Loucy (cell line): ENCODE data around the gene DNLZ.

Source experiments
- H2AFZ ChIP-seq: fragments of 200-600 bp; sonication (generic); 2 replicates; pipeline ENCODE4 v1.6.0; 2016; ENCODE audit warnings: antibody characterized with exemption, mild to moderate bottlenecking, low read length, moderate library complexity
- H3F3A ChIP-seq: fragments of 200-600 bp; 2 replicates; pipeline ENCODE4 v1.6.0; 2016; ENCODE audit warnings: antibody characterized with exemption, low read depth, mild to moderate bottlenecking
- H3K27me3 ChIP-seq: fragments of 200-600 bp; sonication (generic); 2 replicates; pipeline ENCODE4 v1.6.1; 2014; ENCODE audit warnings: low read length, mild to moderate bottlenecking; ENCODE audit not compliant: insufficient read depth, poor library complexity, severe bottlenecking
- H3K36me3 ChIP-seq: fragments of 200-600 bp; sonication (generic); 2 replicates; pipeline ENCODE4 v1.6.1; 2016; ENCODE audit warnings: low read length; ENCODE audit not compliant: insufficient read depth
- H3K4me1 ChIP-seq: fragments of 200-600 bp; sonication (generic); 2 replicates; pipeline ENCODE4 v1.5.1; 2014; ENCODE audit warnings: low read length, mild to moderate bottlenecking; ENCODE audit not compliant: insufficient read depth, poor library complexity, severe bottlenecking
- H3K4me2 ChIP-seq: fragments of 200-600 bp; sonication (generic); 2 replicates; pipeline ENCODE4 v1.6.0; 2014; ENCODE audit warnings: antibody characterized with exemption, low read length, low read depth, mild to moderate bottlenecking; ENCODE audit not compliant: poor library complexity, severe bottlenecking
- H3K4me3 ChIP-seq: fragments of 200-600 bp; sonication (generic); 2 replicates; pipeline ENCODE4 v1.5.1; 2014; ENCODE audit warnings: low read length, mild to moderate bottlenecking, mixed read lengths; ENCODE audit not compliant: poor library complexity, severe bottlenecking
- H3K79me2 ChIP-seq: fragments of 200-600 bp; sonication (generic); 2 replicates; pipeline ENCODE4 v1.6.1; 2014; ENCODE audit warnings: low read length; ENCODE audit not compliant: insufficient read depth
- H3K9ac ChIP-seq: fragments of 200-600 bp; sonication (generic); 2 replicates; pipeline ENCODE4 v1.6.0; 2014; ENCODE audit warnings: mild to moderate bottlenecking, low read depth, low read length, moderate library complexity; ENCODE audit not compliant: poor library complexity, severe bottlenecking
- H3K9me2 ChIP-seq: fragments of 200-600 bp; sonication (generic); replicated peaks from 2 replicates; pipeline ENCODE4 v1.6.1; 2016; ENCODE audit warnings: low read depth, low read length, mixed read lengths
- H3K9me3 ChIP-seq: fragments of 200-600 bp; sonication (generic); 2 replicates; pipeline ENCODE4 v1.6.1; 2014; ENCODE audit warnings: mild to moderate bottlenecking, antibody characterized with exemption, low read length, low read depth; ENCODE audit not compliant: insufficient read depth
- H4K20me1 ChIP-seq: fragments of 200-600 bp; sonication (generic); 2 replicates; pipeline ENCODE4 v1.6.0; 2014; ENCODE audit warnings: antibody characterized with exemption, low read length, mild to moderate bottlenecking; ENCODE audit not compliant: insufficient read depth, poor library complexity, severe bottlenecking
- EZH2phosphoT487 ChIP-seq: fragments of 200-600 bp; IDR thresholded peaks from 2 replicates; pipeline ENCODE4 v1.6.1; 2018; ENCODE audit warnings: antibody characterized with exemption, mild to moderate bottlenecking, moderate library complexity, borderline replicate concordance
- TF ChIP-seq, protein P1 (sequence below): fragments of 200-600 bp; sonication (generic); conservative IDR thresholded peaks from 2 replicates; pipeline ENCODE4 v1.5.1; 2014; ENCODE audit warnings: mild to moderate bottlenecking, antibody characterized with exemption, low read length

Gene DNLZ

DNA sequence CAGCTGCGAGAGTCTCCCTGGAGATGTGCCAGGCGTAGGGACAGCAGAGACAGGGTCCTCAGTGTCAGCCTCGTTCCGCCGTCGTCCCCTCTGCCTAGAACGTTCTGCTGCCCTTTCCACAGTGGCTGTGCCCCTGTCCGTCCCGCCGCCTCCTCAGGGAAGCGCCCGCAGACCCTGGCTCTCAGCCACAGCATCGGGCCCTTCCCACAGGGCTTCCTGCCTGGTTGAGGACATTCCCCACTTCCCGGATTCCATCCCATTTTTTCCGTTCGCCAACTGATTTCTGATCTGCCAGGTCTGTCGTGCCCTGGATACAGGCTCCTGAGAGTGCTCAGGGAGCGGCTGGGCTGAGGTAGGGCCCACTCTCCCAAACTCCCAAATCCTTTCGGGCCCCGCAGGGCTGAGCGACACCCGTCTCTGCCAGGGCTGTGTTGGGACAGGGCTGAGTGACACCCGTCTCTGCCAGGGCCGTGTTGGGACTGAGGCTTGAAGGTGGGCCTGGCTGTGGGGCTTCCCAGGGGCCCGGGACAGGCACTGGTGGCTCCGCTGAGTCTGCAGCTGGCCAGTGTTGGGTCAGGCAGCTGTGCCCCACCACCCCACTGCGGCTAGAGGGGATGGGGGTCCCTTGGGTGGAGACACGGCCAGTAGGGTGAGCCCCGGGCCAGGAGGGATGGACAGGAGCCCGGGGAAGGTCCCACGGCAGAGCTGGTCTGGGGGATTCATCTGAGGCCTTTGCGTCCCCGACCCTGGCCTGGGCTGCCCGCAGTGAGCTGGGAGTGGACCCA lies 15.9 kb downstream of the DNLZ start:
- Histone ChIP-seq H2AFZ (no peak overlapping the region), H3K9ac (no peak overlapping the region), H3K36me3 (no peaks in the 10 kb centered on the region), H3K4me1 (no peaks in the 10 kb centered on the region), H3K4me2 (no peak overlapping the region), H3K4me3 (no peak overlapping the region), H3K79me2 (no peaks in the 10 kb centered on the region), H3K9me3 (no peaks in the 10 kb centered on the region), H3F3A (no peaks in the 10 kb centered on the region), H4K20me1 (no peaks in the 10 kb centered on the region), H3K9me2 (no peaks in the 10 kb centered on the region), H3K27me3 (no peaks in the 10 kb centered on the region)
- TF ChIP-seq EZH2phosphoT487: no peak
- TF ChIP-seq, protein P1, sequence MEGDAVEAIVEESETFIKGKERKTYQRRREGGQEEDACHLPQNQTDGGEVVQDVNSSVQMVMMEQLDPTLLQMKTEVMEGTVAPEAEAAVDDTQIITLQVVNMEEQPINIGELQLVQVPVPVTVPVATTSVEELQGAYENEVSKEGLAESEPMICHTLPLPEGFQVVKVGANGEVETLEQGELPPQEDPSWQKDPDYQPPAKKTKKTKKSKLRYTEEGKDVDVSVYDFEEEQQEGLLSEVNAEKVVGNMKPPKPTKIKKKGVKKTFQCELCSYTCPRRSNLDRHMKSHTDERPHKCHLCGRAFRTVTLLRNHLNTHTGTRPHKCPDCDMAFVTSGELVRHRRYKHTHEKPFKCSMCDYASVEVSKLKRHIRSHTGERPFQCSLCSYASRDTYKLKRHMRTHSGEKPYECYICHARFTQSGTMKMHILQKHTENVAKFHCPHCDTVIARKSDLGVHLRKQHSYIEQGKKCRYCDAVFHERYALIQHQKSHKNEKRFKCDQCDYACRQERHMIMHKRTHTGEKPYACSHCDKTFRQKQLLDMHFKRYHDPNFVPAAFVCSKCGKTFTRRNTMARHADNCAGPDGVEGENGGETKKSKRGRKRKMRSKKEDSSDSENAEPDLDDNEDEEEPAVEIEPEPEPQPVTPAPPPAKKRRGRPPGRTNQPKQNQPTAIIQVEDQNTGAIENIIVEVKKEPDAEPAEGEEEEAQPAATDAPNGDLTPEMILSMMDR: no peak

DNA sequence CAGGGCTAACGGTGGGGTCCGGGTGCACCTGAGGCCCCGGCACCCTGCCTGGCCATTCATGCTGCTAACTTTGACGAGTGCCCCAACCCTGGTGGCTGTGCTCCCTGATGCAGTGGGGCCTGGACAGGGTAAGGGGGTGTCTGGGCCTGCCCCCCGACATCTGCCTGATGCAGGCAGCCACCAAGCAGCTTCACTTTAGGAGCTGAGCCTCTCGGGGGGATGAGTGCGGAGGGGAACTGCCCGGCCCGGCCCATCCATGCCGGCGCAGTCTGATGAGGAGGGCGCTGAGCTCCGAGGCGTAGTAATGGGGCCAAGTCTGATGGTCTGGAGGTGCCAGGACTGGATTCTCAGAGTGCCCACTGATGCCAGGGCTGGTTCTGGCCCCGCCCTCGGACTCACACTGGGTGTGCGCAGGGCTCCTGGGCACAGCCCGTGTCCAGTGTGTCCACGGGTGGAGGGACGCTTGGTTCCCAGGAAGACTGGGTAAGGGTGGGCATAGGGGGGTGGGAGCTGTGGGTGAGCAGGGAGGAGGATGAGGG lies 16.5 kb downstream of the DNLZ start:
- Histone ChIP-seq H3K4me3 (no peak overlapping the region), H3F3A (no peaks in the 10 kb centered on the region), H3K36me3 (no peaks in the 10 kb centered on the region), H3K79me2 (no peaks in the 10 kb centered on the region), H4K20me1 (no peaks in the 10 kb centered on the region), H3K4me1 (no peaks in the 10 kb centered on the region), H2AFZ (no peak overlapping the region), H3K27me3 (no peaks in the 10 kb centered on the region), H3K9me3 (no peaks in the 10 kb centered on the region), H3K4me2 (no peak overlapping the region), H3K9me2 (no peaks in the 10 kb centered on the region), H3K9ac (no peak overlapping the region)
- TF ChIP-seq EZH2phosphoT487: no peak
- TF ChIP-seq, protein P1: no peak

DNA sequence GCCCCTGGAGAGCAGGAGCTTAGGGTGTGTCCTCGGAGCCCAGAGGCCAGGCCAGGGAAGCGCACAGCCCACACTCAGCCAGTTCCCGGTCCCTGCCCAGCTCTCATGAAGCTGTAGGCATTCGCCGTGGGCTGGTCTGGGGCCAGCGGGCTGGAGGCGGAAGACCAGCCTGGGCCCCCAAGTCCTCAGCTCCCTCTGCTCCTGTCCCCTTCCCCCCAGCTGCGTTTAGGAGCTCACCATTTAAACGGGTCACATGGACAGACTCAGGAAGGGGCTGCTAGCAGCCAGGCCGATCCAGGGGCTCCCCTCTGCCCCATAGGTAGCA lies 17.4 kb downstream of the DNLZ start:
- Histone ChIP-seq H3K9me2 (no peaks in the 10 kb centered on the region), H3F3A (no peaks in the 10 kb centered on the region), H3K4me3 (no peak overlapping the region), H3K9ac (no peak overlapping the region), H4K20me1 (no peaks in the 10 kb centered on the region), H3K36me3 (no peaks in the 10 kb centered on the region), H3K79me2 (no peaks in the 10 kb centered on the region), H3K4me2 (no peak overlapping the region), H3K27me3 (no peaks in the 10 kb centered on the region), H3K4me1 (no peaks in the 10 kb centered on the region), H2AFZ (no peak overlapping the region), H3K9me3 (no peaks in the 10 kb centered on the region)
- TF ChIP-seq, protein P1: no peak
- no peak for TF ChIP-seq EZH2phosphoT487
